GM18519 (cell line): ENCODE results near the gene PKNOX2.

ENCODE experiments used
- ATAC-seq: cut with Tn5 transposase; IDR thresholded peaks from one replicate; pipeline ENCODE4 v1.9.1; 2021; ENCODE audit warnings: mild to moderate bottlenecking, moderate library complexity; ENCODE audit not compliant: unreplicated experiment, low FRiP score

Gene PKNOX2

GRCh38 chr11:125397421-125397820, 232.9 kb downstream of the PKNOX2 start:
- ATAC-seq, result no peak

GRCh38 chr11:125398475-125398874, 233.9 kb downstream of the PKNOX2 start:
- no peak for ATAC-seq

GRCh38 chr11:125398994-125399640, 234.6 kb downstream of the PKNOX2 start:
- no peak for ATAC-seq

- no peak for ATAC-seq
These were observed 235.4 kb downstream of the PKNOX2 start for GRCh38 chr11:125399945-125400344.

- no peak for ATAC-seq
These were observed 236.7 kb downstream of the PKNOX2 start for GRCh38 chr11:125401235-125401634.

- no peak for ATAC-seq
These were observed 237.2 kb downstream of the PKNOX2 start for GRCh38 chr11:125401746-125402145.

- no peak for ATAC-seq
These were observed 237.9 kb downstream of the PKNOX2 start for GRCh38 chr11:125402435-125402834.

GRCh38 chr11:125404157-125404810, 239.7 kb downstream of the PKNOX2 start:
- ATAC-seq, result no peak

GRCh38 chr11:125404811-125405790, 240.6 kb downstream of the PKNOX2 start:
- peak; percentile 46 for ATAC-seq

- no peak for ATAC-seq
These were observed 242.5 kb downstream of the PKNOX2 start for GRCh38 chr11:125407046-125407445.

- ATAC-seq, result no peak
These were observed 243.8 kb downstream of the PKNOX2 start for GRCh38 chr11:125408311-125408711.

- no peak for ATAC-seq
These were observed 245.5 kb downstream of the PKNOX2 start for GRCh38 chr11:125410091-125410490.

- ATAC-seq, result no peak
These were observed 247.6 kb downstream of the PKNOX2 start for GRCh38 chr11:125412177-125412496.

- ATAC-seq, result no peak
These were observed 248.0 kb downstream of the PKNOX2 start for GRCh38 chr11:125412509-125412908.

- ATAC-seq, result no peak
These were observed 248.7 kb downstream of the PKNOX2 start for GRCh38 chr11:125413226-125413625.

GRCh38 chr11:125414121-125414520, 249.6 kb downstream of the PKNOX2 start:
- ATAC-seq, result no peak

- ATAC-seq, result no peak
These were observed 252.7 kb downstream of the PKNOX2 start for GRCh38 chr11:125416981-125417935.

GRCh38 chr11:125418396-125418795, 253.8 kb downstream of the PKNOX2 start:
- no peak for ATAC-seq

GRCh38 chr11:125422681-125423080, 258.1 kb downstream of the PKNOX2 start:
- ATAC-seq, result no peak

GRCh38 chr11:125423247-125423849, 258.8 kb downstream of the PKNOX2 start:
- no peak for ATAC-seq
